Colon (tissue), 2 donors: ENCODE results near the gene MEF2C.
"Not testable (repeated sequence)": the region's sequence is repeated elsewhere in the genome, so short reads cannot be mapped to it uniquely, and the experiment has no call there.

Source experiments
- FAIRE-seq: peaks from 2 replicates; lab custom pipeline; 2012; peaks lifted over from hg19 to GRCh38; lab: Jason Lieb, UNC
- donor health status: control.
- donor health status: control.

The MEF2C gene

GRCh38 chr5:88798933-88799332, 84.1 kb downstream of the MEF2C start:
- not testable (repeated sequence) for FAIRE-seq

GRCh38 chr5:88793797-88794196, 89.2 kb downstream of the MEF2C start:
- FAIRE-seq: not testable (repeated sequence)

- FAIRE-seq: no peak
These were observed 90.7 kb downstream of the MEF2C start for GRCh38 chr5:88792144-88792840.

GRCh38 chr5:88787856-88788255, 95.1 kb downstream of the MEF2C start:
- FAIRE-seq: no peak

- FAIRE-seq: no peak
These were observed 96.2 kb downstream of the MEF2C start for GRCh38 chr5:88786789-88787188.

GRCh38 chr5:88785746-88786565, 97.0 kb downstream of the MEF2C start:
- FAIRE-seq: no peak

GRCh38 chr5:88782571-88782970, 100.4 kb downstream of the MEF2C start:
- FAIRE-seq: no peak

- FAIRE-seq: no peak
These were observed 102.2 kb downstream of the MEF2C start for GRCh38 chr5:88780736-88781135.

GRCh38 chr5:88778736-88779135, 104.2 kb downstream of the MEF2C start:
- FAIRE-seq: no peak

GRCh38 chr5:88776692-88777091, 106.3 kb downstream of the MEF2C start:
- FAIRE-seq: no peak

GRCh38 chr5:88772831-88773230, 110.2 kb downstream of the MEF2C start:
- FAIRE-seq: no peak

GRCh38 chr5:88772047-88772446, 110.9 kb downstream of the MEF2C start:
- FAIRE-seq: no peak

- FAIRE-seq: no peak
These were observed 112.4 kb downstream of the MEF2C start for GRCh38 chr5:88770276-88771257.

GRCh38 chr5:88769165-88769564, 113.8 kb downstream of the MEF2C start:
- no peak for FAIRE-seq

- no peak for FAIRE-seq
These were observed 114.6 kb downstream of the MEF2C start for GRCh38 chr5:88768411-88768810.

GRCh38 chr5:88765798-88766197, 117.2 kb downstream of the MEF2C start:
- no peak for FAIRE-seq

- FAIRE-seq: no peak
These were observed 117.8 kb downstream of the MEF2C start for GRCh38 chr5:88765171-88765570.

GRCh38 chr5:88761939-88762338, 121.0 kb downstream of the MEF2C start:
- FAIRE-seq: no peak

- no peak for FAIRE-seq
These were observed 121.6 kb downstream of the MEF2C start for GRCh38 chr5:88761269-88761850.

- no peak for FAIRE-seq
These were observed 122.5 kb downstream of the MEF2C start for GRCh38 chr5:88760527-88760926.

- FAIRE-seq: no peak
These were observed 124.4 kb downstream of the MEF2C start for GRCh38 chr5:88758591-88758990.

- no peak for FAIRE-seq
These were observed 124.8 kb downstream of the MEF2C start for GRCh38 chr5:88758184-88758583.
